ENCODE data around the gene SAMD1. TPM values are rescaled to one million over a fixed set of nuclear protein-coding genes. Genes with fewer than 3 reads are reported as not detected.

The SAMD1 gene
- total RNA-seq, 1 experiment from 2014 or later: 47.1 TPM

- Mint-ChIP-seq H3K4me1 (ENCODE audit: low read depth, unreplicated experiment) (no peaks in the 10 kb centered on the region), H3K27me3 (ENCODE audit: insufficient read depth, unreplicated experiment) (no peaks in the 10 kb centered on the region), H3K4me3 (ENCODE audit: unreplicated experiment) (no peak overlapping the region), H3K36me3 (ENCODE audit: insufficient read depth, unreplicated experiment) (peaks cover 6% of the 10 kb centered on the region), H3K27ac (ENCODE audit: unreplicated experiment) (no peak overlapping the region), H3K9me3 (ENCODE audit: unreplicated experiment) (no peaks in the 10 kb centered on the region)
- H3K4me3 ChIP-seq (ENCODE audit: low read depth, low read length): no peak overlapping the region
- no peak for DNase-seq
- H3K36me3 ChIP-seq (ENCODE audit: control insufficient read depth, insufficient read depth, low read length): no peaks in the 10 kb centered on the region
- no peaks in the 10 kb centered on the region for H3K4me1 ChIP-seq
- ChIA-PET CTCF (interaction anchor here (4.0 kb wide), 1 partner anchor 24 kb away, joined by 16 read pairs; the partner anchor contains the start of gene ASF1B), POLR2A (no interaction called here)
- H3K27me3 ChIP-seq (replicated peaks; ENCODE audit: control insufficient read depth, insufficient read depth, low read length): no peaks in the 10 kb centered on the region
- intact Hi-C loops (cut with micrococcal nuclease; ENCODE audit: unreplicated experiment): no loop called here
- no peaks in the 10 kb centered on the region for H3K9me3 ChIP-seq
- no TSS peak for BruUV-seq (replicated peaks)
- TF ChIP-seq, protein P1, sequence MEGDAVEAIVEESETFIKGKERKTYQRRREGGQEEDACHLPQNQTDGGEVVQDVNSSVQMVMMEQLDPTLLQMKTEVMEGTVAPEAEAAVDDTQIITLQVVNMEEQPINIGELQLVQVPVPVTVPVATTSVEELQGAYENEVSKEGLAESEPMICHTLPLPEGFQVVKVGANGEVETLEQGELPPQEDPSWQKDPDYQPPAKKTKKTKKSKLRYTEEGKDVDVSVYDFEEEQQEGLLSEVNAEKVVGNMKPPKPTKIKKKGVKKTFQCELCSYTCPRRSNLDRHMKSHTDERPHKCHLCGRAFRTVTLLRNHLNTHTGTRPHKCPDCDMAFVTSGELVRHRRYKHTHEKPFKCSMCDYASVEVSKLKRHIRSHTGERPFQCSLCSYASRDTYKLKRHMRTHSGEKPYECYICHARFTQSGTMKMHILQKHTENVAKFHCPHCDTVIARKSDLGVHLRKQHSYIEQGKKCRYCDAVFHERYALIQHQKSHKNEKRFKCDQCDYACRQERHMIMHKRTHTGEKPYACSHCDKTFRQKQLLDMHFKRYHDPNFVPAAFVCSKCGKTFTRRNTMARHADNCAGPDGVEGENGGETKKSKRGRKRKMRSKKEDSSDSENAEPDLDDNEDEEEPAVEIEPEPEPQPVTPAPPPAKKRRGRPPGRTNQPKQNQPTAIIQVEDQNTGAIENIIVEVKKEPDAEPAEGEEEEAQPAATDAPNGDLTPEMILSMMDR (IDR thresholded peaks at IDR 0.05; ENCODE audit: insufficient read depth in 1 of 2, low read depth in 1 of 2, low read length in 1 of 2, severe bottlenecking in 1 of 2, unreplicated experiment in 1 of 2): no peak
These were observed 22.3 kb upstream of the SAMD1 start for GRCh38 chr19:14112809-14113385.

GRCh38 chr19:14112051-14112808, 21.7 kb upstream of the SAMD1 start:
- CTCF ChIA-PET: no interaction called here
- H3K4me1 ChIP-seq: no peaks in the 10 kb centered on the region

DNA sequence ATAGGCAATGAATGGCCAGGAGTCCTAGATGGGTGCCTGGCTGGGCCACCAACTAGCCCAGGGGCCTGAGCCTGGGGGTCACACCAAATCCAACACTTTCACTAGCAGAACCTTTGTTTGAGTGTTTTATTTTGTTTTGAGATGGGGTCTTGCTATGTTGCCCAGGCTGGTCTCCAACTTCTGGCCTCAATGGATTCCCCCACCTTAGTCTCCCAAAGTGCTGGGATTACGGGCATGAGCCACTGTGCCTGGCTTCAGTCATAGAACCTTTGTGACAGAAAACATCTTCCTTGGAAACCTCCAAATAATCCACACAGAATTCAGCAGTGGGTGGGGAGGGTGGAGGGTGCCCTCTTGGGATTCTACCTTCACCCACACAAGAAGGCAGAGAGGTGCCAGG, 20.9 kb upstream of the SAMD1 start:
- BruUV-seq (replicated peaks): no TSS peak
- Mint-ChIP-seq H3K36me3 (ENCODE audit: insufficient read depth, unreplicated experiment) (no peaks in the 10 kb centered on the region), H3K27ac (ENCODE audit: unreplicated experiment) (no peak overlapping the region), H3K27me3 (ENCODE audit: insufficient read depth, unreplicated experiment) (no peaks in the 10 kb centered on the region), H3K4me1 (ENCODE audit: low read depth, unreplicated experiment) (no peaks in the 10 kb centered on the region), H3K9me3 (ENCODE audit: unreplicated experiment) (no peaks in the 10 kb centered on the region), H3K4me3 (ENCODE audit: unreplicated experiment) (no peak overlapping the region)
- TF ChIP-seq, protein P1 (IDR thresholded peaks at IDR 0.05; ENCODE audit: insufficient read depth in 1 of 2, low read depth in 1 of 2, low read length in 1 of 2, severe bottlenecking in 1 of 2, unreplicated experiment in 1 of 2): no peak
- Histone ChIP-seq H3K4me3 (ENCODE audit: low read depth, low read length) (no peak overlapping the region), H3K4me1 (no peaks in the 10 kb centered on the region), H3K27me3 (replicated peaks; ENCODE audit: control insufficient read depth, insufficient read depth, low read length) (no peaks in the 10 kb centered on the region), H3K9me3 (no peaks in the 10 kb centered on the region), H3K36me3 (ENCODE audit: control insufficient read depth, insufficient read depth, low read length) (no peaks in the 10 kb centered on the region)
- POLR2A ChIA-PET: interaction anchor here (0.6 kb wide), 2 partner anchors 31 kb away, joined by 4 to 5 read pairs; no protein-coding TSS in a partner anchor
- CTCF ChIA-PET: no interaction called here
- no peak for DNase-seq
- intact Hi-C loops (cut with micrococcal nuclease; ENCODE audit: unreplicated experiment): no loop called here

More at GRCh38 chr19:14112051-14112808, 21.7 kb upstream of the SAMD1 start:
- no peaks in the 10 kb centered on the region for H3K27me3 Mint-ChIP-seq (ENCODE audit: insufficient read depth, unreplicated experiment)
- Histone ChIP-seq H3K36me3 (ENCODE audit: control insufficient read depth, insufficient read depth, low read length) (no peaks in the 10 kb centered on the region), H3K27me3 (replicated peaks; ENCODE audit: control insufficient read depth, insufficient read depth, low read length) (no peaks in the 10 kb centered on the region), H3K9me3 (no peaks in the 10 kb centered on the region), H3K4me3 (ENCODE audit: low read depth, low read length) (no peak overlapping the region)
- H3K36me3 Mint-ChIP-seq (ENCODE audit: insufficient read depth, unreplicated experiment): no peaks in the 10 kb centered on the region
- H3K4me1 Mint-ChIP-seq (ENCODE audit: low read depth, unreplicated experiment): no peaks in the 10 kb centered on the region
- BruUV-seq (replicated peaks): no TSS peak
- no peaks in the 10 kb centered on the region for H3K9me3 Mint-ChIP-seq (ENCODE audit: unreplicated experiment)
- POLR2A ChIA-PET: interaction anchor here (0.6 kb wide), 1 partner anchor 31 kb away, joined by 5 read pairs; no protein-coding TSS in a partner anchor
- no peak overlapping the region for H3K27ac Mint-ChIP-seq (ENCODE audit: unreplicated experiment)
- H3K4me3 Mint-ChIP-seq (ENCODE audit: unreplicated experiment): no peak overlapping the region
- DNase-seq: no peak
- TF ChIP-seq, protein P1 (IDR thresholded peaks at IDR 0.05; ENCODE audit: insufficient read depth in 1 of 2, low read depth in 1 of 2, low read length in 1 of 2, severe bottlenecking in 1 of 2, unreplicated experiment in 1 of 2): no peak
- intact Hi-C loops (cut with micrococcal nuclease; ENCODE audit: unreplicated experiment): no loop called here
